ENCODE measurements around the gene CT83.

Gene CT83

GRCh38 chrX:116462822-116463221 lies at the start of gene CT83:
Gene CT83, minus strand, starts transcription at chrX:116462976. Its CDS starts 120 bp downstream, at chrX:116462856.
- DNase-seq = no peak

- DNase-seq = no peak
Measured at GRCh38 chrX:116499780-116500179, 37.0 kb upstream of the CT83 start.

- no peak for DNase-seq
Measured at GRCh38 chrX:116493271-116493670, 30.5 kb upstream of the CT83 start.

- DNase-seq = peak; percentile 7
Measured at GRCh38 chrX:116490104-116490503, 27.3 kb upstream of the CT83 start.

- DNase-seq = no peak
Measured at GRCh38 chrX:116480059-116480458, 17.3 kb upstream of the CT83 start.

GRCh38 chrX:116449156-116449555 lies 13.6 kb downstream of the CT83 start:
- no peak for DNase-seq

GRCh38 chrX:116436358-116436816 lies 26.4 kb downstream of the CT83 start, which contains the start of gene SLC6A14:
Gene SLC6A14, plus strand, starts transcription at chrX:116436606. Its CDS starts 104 bp downstream, at chrX:116436710.
- DNase-seq = no peak

- no peak for DNase-seq
Measured at GRCh38 chrX:116435597-116435996, 27.2 kb downstream of the CT83 start.

- DNase-seq = no peak
Measured at GRCh38 chrX:116427978-116428377, 34.8 kb downstream of the CT83 start.

GRCh38 chrX:116417968-116418367 lies 44.8 kb downstream of the CT83 start:
- no peak for DNase-seq

- DNase-seq = peak; percentile 2
Measured at GRCh38 chrX:116417214-116417613, 45.6 kb downstream of the CT83 start.

GRCh38 chrX:116413273-116413672 lies 49.5 kb downstream of the CT83 start:
- DNase-seq = no peak
